ENCODE results near the gene PIP4K2A. TPM values are rescaled to one million over a fixed set of nuclear protein-coding genes. Genes with fewer than 3 reads are reported as not detected.

PIP4K2A gene
- total RNA-seq, 1 experiment from 2014 or later = 24.2 TPM

- no TSS peak for BruUV-seq (replicated peaks)
- H3K9me3 Mint-ChIP-seq (ENCODE audit: low read depth, unreplicated experiment) = no peaks in the 10 kb centered on the region
- intact Hi-C loops (cut with micrococcal nuclease; ENCODE audit: unreplicated experiment) = no loop called here
- no peak for TF ChIP-seq CTCF (IDR thresholded peaks at IDR 0.05; ENCODE audit: unreplicated experiment)
- H3K27me3 Mint-ChIP-seq (ENCODE audit: unreplicated experiment) = no peaks in the 10 kb centered on the region
- no peak for DNase-seq
- H3K4me1 Mint-ChIP-seq (ENCODE audit: low read depth, unreplicated experiment) = peaks cover 11% of the 10 kb centered on the region
- H3K4me3 Mint-ChIP-seq (ENCODE audit: low read depth, unreplicated experiment) = peak overlapping the region; percentile 29
- H3K27ac Mint-ChIP-seq (ENCODE audit: unreplicated experiment) = no peak overlapping the region
- CTCF ChIA-PET = interaction anchor here (0.7 kb wide), 2 partner anchors 16 to 384 kb away, joined by 3 to 7 read pairs; no protein-coding TSS in a partner anchor
- no peaks in the 10 kb centered on the region for H3K36me3 Mint-ChIP-seq (ENCODE audit: insufficient read depth, unreplicated experiment)
These were observed 47.3 kb downstream of the PIP4K2A start for GRCh38 chr10:22667093-22667480.

GRCh38 chr10:22666287-22667092 is 47.9 kb downstream of the PIP4K2A start:
- Mint-ChIP-seq H3K27me3 (ENCODE audit: unreplicated experiment) (no peaks in the 10 kb centered on the region), H3K4me1 (ENCODE audit: low read depth, unreplicated experiment) (peaks cover 11% of the 10 kb centered on the region), H3K36me3 (ENCODE audit: insufficient read depth, unreplicated experiment) (no peaks in the 10 kb centered on the region), H3K9me3 (ENCODE audit: low read depth, unreplicated experiment) (no peaks in the 10 kb centered on the region), H3K27ac (ENCODE audit: unreplicated experiment) (no peak overlapping the region), H3K4me3 (ENCODE audit: low read depth, unreplicated experiment) (peak overlapping the region; percentile 29)
- CTCF ChIA-PET = no interaction called here
- no peak for TF ChIP-seq CTCF (IDR thresholded peaks at IDR 0.05; ENCODE audit: unreplicated experiment)
- DNase-seq = no peak
- intact Hi-C loops (cut with micrococcal nuclease; ENCODE audit: unreplicated experiment) = no loop called here
- BruUV-seq (replicated peaks) = no TSS peak

- intact Hi-C loops (cut with micrococcal nuclease; ENCODE audit: unreplicated experiment) = no loop called here
- peaks cover 11% of the 10 kb centered on the region for H3K4me1 Mint-ChIP-seq (ENCODE audit: low read depth, unreplicated experiment)
- no peak overlapping the region for H3K27ac Mint-ChIP-seq (ENCODE audit: unreplicated experiment)
- no peak for TF ChIP-seq CTCF (IDR thresholded peaks at IDR 0.05; ENCODE audit: unreplicated experiment)
- CTCF ChIA-PET = no interaction called here
- BruUV-seq (replicated peaks) = no TSS peak
- no peaks in the 10 kb centered on the region for H3K27me3 Mint-ChIP-seq (ENCODE audit: unreplicated experiment)
- no peak for DNase-seq
- no peaks in the 10 kb centered on the region for H3K9me3 Mint-ChIP-seq (ENCODE audit: low read depth, unreplicated experiment)
- no peak overlapping the region for H3K4me3 Mint-ChIP-seq (ENCODE audit: low read depth, unreplicated experiment)
- H3K36me3 Mint-ChIP-seq (ENCODE audit: insufficient read depth, unreplicated experiment) = no peaks in the 10 kb centered on the region
These were observed 49.0 kb downstream of the PIP4K2A start for GRCh38 chr10:22665329-22665728.

- no peak for DNase-seq
- Mint-ChIP-seq H3K4me1 (ENCODE audit: low read depth, unreplicated experiment) (peaks cover 11% of the 10 kb centered on the region), H3K36me3 (ENCODE audit: insufficient read depth, unreplicated experiment) (no peaks in the 10 kb centered on the region), H3K9me3 (ENCODE audit: low read depth, unreplicated experiment) (no peaks in the 10 kb centered on the region), H3K27me3 (ENCODE audit: unreplicated experiment) (no peaks in the 10 kb centered on the region), H3K4me3 (ENCODE audit: low read depth, unreplicated experiment) (no peak overlapping the region), H3K27ac (ENCODE audit: unreplicated experiment) (no peak overlapping the region)
- no TSS peak for BruUV-seq (replicated peaks)
- CTCF ChIA-PET = no interaction called here
- no peak for TF ChIP-seq CTCF (IDR thresholded peaks at IDR 0.05; ENCODE audit: unreplicated experiment)
- intact Hi-C loops (cut with micrococcal nuclease; ENCODE audit: unreplicated experiment) = no loop called here
These were observed 51.5 kb downstream of the PIP4K2A start for GRCh38 chr10:22662733-22663330.

Data from Calu3 (cell line).